B cell (primary cell): ENCODE results near the gene SLC13A4. TPM values are rescaled to one million over a fixed set of nuclear protein-coding genes. Genes with fewer than 3 reads are reported as not detected.

ENCODE experiments used
- ATAC-seq: fragments of 200-7000 bp; cut with Tn5 transposase; one replicate; pipeline ENCODE4 v1.10.0; 2021; ENCODE audit warnings: low read depth, mild to moderate bottlenecking, moderate number of reproducible peaks, moderate library complexity
- CTCF ChIA-PET: fragments of 350-600 bp; sonication (Branson Sonifier 250); formaldehyde crosslinking; loops from one replicate; lab custom pipeline; 2021; ENCODE audit warnings: antibody characterized with exemption, inconsistent platforms; lab: Charles Lee
- POLR2A ChIA-PET: fragments of 350-600 bp; sonication (Branson Sonifier 250); formaldehyde crosslinking; loops from one replicate; lab custom pipeline; 2021; ENCODE audit warnings: antibody characterized with exemption; lab: Charles Lee
- DNase-seq: peaks from one replicate; pipeline ENCODE4 v3.0.0; 2013
- H2AFZ ChIP-seq: 2 replicates; pipeline ENCODE4 v1.6.1; 2012; ENCODE audit warnings: mild to moderate bottlenecking, low read depth, low read length; ENCODE audit not compliant: insufficient read depth, poor library complexity, severe bottlenecking
- H3K27ac ChIP-seq, 2 donors: 1 replicate in 1 of 2; 2 replicates in 1 of 2; pipeline ENCODE4 v1.5.1; 2012 to 2013; ENCODE audit warnings: low read length in 2 of 2, mild to moderate bottlenecking in 2 of 2, moderate library complexity in 1 of 2
- H3K27me3 ChIP-seq, 4 experiments: fragments of 200-600 bp in 1 of 4; sonication (generic) in 1 of 4; replicated peaks in 1 of 4; 1 replicate in 2 of 4; 2 replicates in 2 of 4; pipeline versions ENCODE4 v1.6.1 to v1.7.0; 2013 to 2016; ENCODE audit warnings: low read length in 3 of 4, mild to moderate bottlenecking in 2 of 4, mixed read lengths in 1 of 4, moderate library complexity in 1 of 4; ENCODE audit not compliant: insufficient read depth in 4 of 4, control insufficient read depth in 3 of 4; ENCODE audit errors: control extremely low read depth in 1 of 4
- H3K36me3 ChIP-seq, 2 experiments: replicated peaks in 1 of 2; 1 replicate in 1 of 2; 2 replicates in 1 of 2; pipeline versions ENCODE4 v1.6.1 to v1.7.1; 2013; ENCODE audit warnings: low read length in 1 of 2; ENCODE audit not compliant: insufficient read depth in 2 of 2, control insufficient read depth in 1 of 2; ENCODE audit errors: control extremely low read depth in 1 of 2, extremely low read depth in 1 of 2
- H3K4me1 ChIP-seq, 2 donors: fragments of 200-600 bp in 1 of 2; sonication (generic) in 1 of 2; 1 replicate in 1 of 2; 2 replicates in 1 of 2; pipeline versions ENCODE4 v1.5.1 to v1.6.1; 2013 to 2017; ENCODE audit warnings: low read length in 2 of 2; ENCODE audit not compliant: control insufficient read depth in 2 of 2, insufficient read depth in 2 of 2
- H3K4me2 ChIP-seq: replicated peaks from 2 replicates; pipeline ENCODE3; 2012; ENCODE audit warnings: mild to moderate bottlenecking, low read depth, low read length; ENCODE audit not compliant: poor library complexity, severe bottlenecking
- H3K4me3 ChIP-seq, 5 experiments: fragments of 200-600 bp in 1 of 5; sonication (generic) in 1 of 5; 1 replicate in 3 of 5; 2 replicates in 2 of 5; pipeline versions ENCODE4 v1.5.1 to v1.7.0; 2011 to 2016; ENCODE audit warnings: low read length in 4 of 5, mild to moderate bottlenecking in 4 of 5, low read depth in 2 of 5, control low read depth in 1 of 5, moderate library complexity in 1 of 5; ENCODE audit not compliant: insufficient read depth in 1 of 5; ENCODE audit errors: control extremely low read depth in 1 of 5, extremely low read depth in 1 of 5
- H3K79me2 ChIP-seq: fragments of 200-600 bp; sonication (generic); one replicate; pipeline ENCODE4 v1.6.0; 2016; ENCODE audit warnings: low read length; ENCODE audit not compliant: control insufficient read depth, insufficient read depth
- H3K9ac ChIP-seq: fragments of 200-600 bp; sonication (generic); 2 replicates; pipeline ENCODE4 v1.6.1; 2017; ENCODE audit warnings: mild to moderate bottlenecking, low read length, moderate library complexity
- H3K9me3 ChIP-seq, 3 donors: one replicate each; pipeline versions ENCODE4 v1.6.1 to v1.7.1; 2013; ENCODE audit warnings: low read length in 2 of 3; ENCODE audit not compliant: control insufficient read depth in 2 of 3, insufficient read depth in 1 of 3; ENCODE audit errors: control extremely low read depth in 1 of 3
- H4K20me1 ChIP-seq: 2 replicates; pipeline ENCODE4 v1.6.0; 2012; ENCODE audit warnings: mild to moderate bottlenecking, low read length; ENCODE audit not compliant: insufficient read depth, control insufficient read depth, poor library complexity, severe bottlenecking
- H3K27ac Mint-ChIP-seq: one replicate; pipeline ENCODE4 v1.8.0; 2021; ENCODE audit warnings: mixed read lengths
- H3K27me3 Mint-ChIP-seq: one replicate; pipeline ENCODE4 v1.8.0; 2021; ENCODE audit warnings: mixed read lengths
- H3K4me1 Mint-ChIP-seq: one replicate; pipeline ENCODE4 v1.8.0; 2021; ENCODE audit warnings: mixed read lengths
- H3K4me3 Mint-ChIP-seq: one replicate; pipeline ENCODE4 v1.8.0; 2021; ENCODE audit warnings: mixed read lengths
- H3K9me3 Mint-ChIP-seq: one replicate; pipeline ENCODE4 v1.8.0; 2022; ENCODE audit warnings: mixed read lengths; ENCODE audit not compliant: insufficient read depth
- CTCF ChIP-seq: fragments of 200-600 bp; IDR thresholded peaks from one replicate; pipeline ENCODE4 v1.8.0; 2022; ENCODE audit warnings: antibody characterized with exemption, mild to moderate bottlenecking
- EZH2 ChIP-seq: IDR thresholded peaks from 2 replicates; pipeline ENCODE4 v1.6.1; 2012; ENCODE audit warnings: borderline replicate concordance, low read depth, mild to moderate bottlenecking, moderate library complexity, low read length; ENCODE audit not compliant: insufficient read depth, poor library complexity, severe bottlenecking
- WGBS: methylation state at CpG from one replicate; pipeline ENCODE4 v1.1.5; 2013; ENCODE audit warnings: missing lambda C conversion rate; ENCODE audit not compliant: insufficient coverage; 5-methylcytosine and 5-hydroxymethylcytosine counted together
- intact Hi-C: fragments of 100-400 bp; cut with micrococcal nuclease; formaldehyde crosslinking; loops from one replicate; pipeline ENCODE4 v1.10.0; 2022
- polyA plus RNA-seq: library from polyadenylated mRNA; depleted of rRNA; stranded (reverse); fragments of >200 nt; gene quantifications from 2 replicates; pipeline ENCODE4 v1.2.3, GENCODE V29; 2012
- total RNA-seq, 2 donors: library from RNA; stranded (reverse); fragments of 120-200 nt in 1 of 2; gene quantifications; 1 replicate in 1 of 2; 2 replicates in 1 of 2; pipeline versions ENCODE4 v1.2.3 to v1.2.4, GENCODE V29; 2013 to 2022

The SLC13A4 gene
- total and polyA plus RNA-seq, 2 donors (not counting 1 experiment from before 2014, with no cell fraction given), result not detected

GRCh38 chr7:135709508-135709907, 18.5 kb downstream of the SLC13A4 start:
- no peak overlapping the region for H3K27ac ChIP-seq
- TF ChIP-seq EZH2 (no peak), CTCF (no peak)
- Mint-ChIP-seq H3K4me3 (no peak overlapping the region), H3K9me3 (no peaks in the 10 kb centered on the region), H3K27me3 (no peaks in the 10 kb centered on the region), H3K4me1 (no peaks in the 10 kb centered on the region), H3K27ac (no peak overlapping the region)
- ChIA-PET POLR2A (no interaction called here), CTCF (no interaction called here)
- H3K36me3 ChIP-seq, result no peaks in the 10 kb centered on the region
- H3K4me3 ChIP-seq, result no peak overlapping the region
- H4K20me1 ChIP-seq, result no peaks in the 10 kb centered on the region
- intact Hi-C loops, result no loop called here
- no peak for ATAC-seq
- H3K27me3 ChIP-seq, result peaks cover 0 to 5% (median 0%) of the 10 kb centered on the region in 4 experiments
- no peaks in the 10 kb centered on the region for H3K4me1 ChIP-seq
- no peaks in the 10 kb centered on the region for H3K9me3 ChIP-seq
- DNase-seq, result no peak
- H2AFZ ChIP-seq, result no peak overlapping the region
- no peaks in the 10 kb centered on the region for H3K79me2 ChIP-seq
- WGBS, result 100% methylated on average over 1 of the region's 3 CpGs
- H3K9ac ChIP-seq, result no peak overlapping the region
- H3K4me2 ChIP-seq, result no peak overlapping the region

- Mint-ChIP-seq H3K4me1 (no peaks in the 10 kb centered on the region), H3K9me3 (no peaks in the 10 kb centered on the region), H3K27ac (no peak overlapping the region), H3K27me3 (no peaks in the 10 kb centered on the region), H3K4me3 (no peak overlapping the region)
- ChIA-PET POLR2A (no interaction called here), CTCF (no interaction called here)
- Histone ChIP-seq H4K20me1 (no peaks in the 10 kb centered on the region), H3K27me3 (no peaks in the 10 kb centered on the region), H3K79me2 (no peaks in the 10 kb centered on the region), H3K4me1 (no peaks in the 10 kb centered on the region), H2AFZ (no peak overlapping the region), H3K4me2 (no peak overlapping the region), H3K9me3 (no peaks in the 10 kb centered on the region), H3K36me3 (no peaks in the 10 kb centered on the region), H3K9ac (no peak overlapping the region), H3K27ac (no peak overlapping the region), H3K4me3 (no peak overlapping the region)
- 95% methylated on average over 10 of the region's 14 CpGs for WGBS
- intact Hi-C loops, result no loop called here
- DNase-seq, result no peak
- TF ChIP-seq CTCF (no peak), EZH2 (no peak)
- no peak for ATAC-seq
These were observed 19.9 kb downstream of the SLC13A4 start for GRCh38 chr7:135708041-135708440.
